H9 (cell line): ENCODE results near the gene SIGLEC9. TPM values are rescaled to one million over a fixed set of nuclear protein-coding genes. Genes with fewer than 3 reads are reported as not detected.

ENCODE experiments used
- DNase-seq: peaks from one replicate; pipeline ENCODE4 v3.0.0-alpha.2; 2017
- H2AFZ ChIP-seq: one replicate; pipeline ENCODE4 v1.6.1; 2013; ENCODE audit warnings: mild to moderate bottlenecking, low read length, control low read depth, moderate library complexity
- H2AK5ac ChIP-seq: 2 replicates; pipeline ENCODE4 v1.6.1; 2013; ENCODE audit warnings: low read length, control low read depth, mixed read lengths; ENCODE audit not compliant: insufficient read length
- H2BK120ac ChIP-seq: one replicate; pipeline ENCODE4 v1.6.1; 2013; ENCODE audit warnings: low read depth, mild to moderate bottlenecking, low read length, control low read depth, inconsistent platforms; ENCODE audit not compliant: poor library complexity, severe bottlenecking
- H2BK12ac ChIP-seq: 2 replicates; pipeline ENCODE4 v1.6.1; 2013; ENCODE audit warnings: low read length, control low read depth, mixed read lengths, low read depth; ENCODE audit not compliant: insufficient read length
- H2BK15ac ChIP-seq: 2 replicates; pipeline ENCODE4 v1.6.1; 2013; ENCODE audit warnings: low read depth, low read length, control low read depth
- H2BK20ac ChIP-seq: one replicate; pipeline ENCODE4 v1.6.1; 2013; ENCODE audit warnings: low read depth, mild to moderate bottlenecking, low read length, control low read depth, inconsistent platforms; ENCODE audit not compliant: poor library complexity, severe bottlenecking
- H2BK5ac ChIP-seq: 2 replicates; pipeline ENCODE4 v1.6.1; 2013; ENCODE audit warnings: low read length, control low read depth, mixed read lengths; ENCODE audit not compliant: insufficient read length
- H3K14ac ChIP-seq: 2 replicates; pipeline ENCODE4 v1.6.1; 2013; ENCODE audit warnings: low read length, control low read depth; ENCODE audit not compliant: insufficient read depth
- H3K18ac ChIP-seq: 2 replicates; pipeline ENCODE4 v1.6.1; 2013; ENCODE audit warnings: low read depth, mild to moderate bottlenecking, mixed read lengths, low read length, control low read depth; ENCODE audit not compliant: insufficient read length
- H3K23ac ChIP-seq: 2 replicates; pipeline ENCODE4 v1.6.1; 2013; ENCODE audit warnings: low read length, control low read depth, mixed read lengths, low read depth; ENCODE audit not compliant: insufficient read length
- H3K23me2 ChIP-seq: 2 replicates; pipeline ENCODE4 v1.6.1; 2013; ENCODE audit warnings: low read depth, mild to moderate bottlenecking, mixed read lengths, low read length, control low read depth; ENCODE audit not compliant: insufficient read length, poor library complexity, severe bottlenecking
- H3K27ac ChIP-seq: 2 replicates; pipeline ENCODE4 v1.5.1; 2013; ENCODE audit warnings: low read length, control low read depth, mixed read lengths, low read depth; ENCODE audit not compliant: insufficient read length
- H3K27me3 ChIP-seq: 2 replicates; pipeline ENCODE4 v1.6.1; 2013; ENCODE audit warnings: low read length, control low read depth, inconsistent platforms; ENCODE audit not compliant: insufficient read depth
- H3K4ac ChIP-seq: 2 replicates; pipeline ENCODE4 v1.6.1; 2013; ENCODE audit warnings: low read depth, mild to moderate bottlenecking, control low read depth, inconsistent platforms, low read length, moderate library complexity
- H3K4me1 ChIP-seq: 2 replicates; pipeline ENCODE4 v1.6.1; 2013; ENCODE audit warnings: low read length, control low read depth, inconsistent platforms; ENCODE audit not compliant: insufficient read depth
- H3K4me2 ChIP-seq: 2 replicates; pipeline ENCODE4 v1.6.1; 2013; ENCODE audit warnings: low read length, control low read depth, mixed read lengths; ENCODE audit not compliant: insufficient read length, insufficient read depth
- H3K56ac ChIP-seq: 2 replicates; pipeline ENCODE4 v1.6.1; 2013; ENCODE audit warnings: low read depth, mild to moderate bottlenecking, mixed read lengths, low read length, control low read depth; ENCODE audit not compliant: insufficient read length
- H3K79me1 ChIP-seq: 2 replicates; pipeline ENCODE4 v1.6.1; 2013; ENCODE audit warnings: low read depth, mild to moderate bottlenecking, moderate library complexity, low read length, control low read depth, inconsistent platforms; ENCODE audit not compliant: insufficient read depth, poor library complexity, severe bottlenecking
- H3K79me2 ChIP-seq: 2 replicates; pipeline ENCODE4 v1.6.1; 2013; ENCODE audit warnings: low read length, control low read depth, inconsistent platforms; ENCODE audit not compliant: insufficient read depth
- H3K9ac ChIP-seq: 2 replicates; pipeline ENCODE4 v1.6.1; 2013; ENCODE audit warnings: low read length, control low read depth, mixed read lengths; ENCODE audit not compliant: insufficient read length; ENCODE audit errors: extremely low read depth
- H3K9me3 ChIP-seq: one replicate; pipeline ENCODE4 v1.6.1; 2013; ENCODE audit warnings: low read depth, low read length, inconsistent platforms; ENCODE audit not compliant: control insufficient read depth
- H3T11ph ChIP-seq: one replicate; pipeline ENCODE4 v1.6.1; 2013; ENCODE audit warnings: mild to moderate bottlenecking, low read length, control low read depth, inconsistent platforms
- H4K20me1 ChIP-seq: one replicate; pipeline ENCODE4 v1.6.1; 2013; ENCODE audit not compliant: control insufficient read depth, insufficient read length, insufficient read depth
- H4K5ac ChIP-seq: 2 replicates; pipeline ENCODE4 v1.6.1; 2013; ENCODE audit warnings: low read depth, mild to moderate bottlenecking, mixed read lengths, low read length, control low read depth; ENCODE audit not compliant: insufficient read length
- H4K8ac ChIP-seq: replicated peaks from 2 replicates; pipeline ENCODE4 v1.6.1; 2013; ENCODE audit warnings: low read length, control low read depth, mixed read lengths, low read depth; ENCODE audit not compliant: insufficient read length
- H4K91ac ChIP-seq: 2 replicates; pipeline ENCODE4 v1.6.1; 2013; ENCODE audit warnings: low read depth, mild to moderate bottlenecking, moderate library complexity, mixed read lengths, low read length, control low read depth; ENCODE audit not compliant: insufficient read length
- H3K27ac Mint-ChIP-seq, 3 experiments: 2 replicates in 2 of 3; 3 replicates in 1 of 3; pipeline ENCODE4 v1.8.0; 2020 to 2021; ENCODE audit warnings: mixed read lengths in 3 of 3, mild to moderate bottlenecking in 1 of 3, moderate library complexity in 1 of 3
- H3K27me3 Mint-ChIP-seq: 2 replicates; pipeline ENCODE4 v1.8.0; 2021; ENCODE audit warnings: low read depth, mild to moderate bottlenecking, moderate library complexity, mixed read lengths
- H3K36me3 Mint-ChIP-seq, 3 experiments: 2 replicates in 2 of 3; 3 replicates in 1 of 3; pipeline ENCODE4 v1.8.0; 2020 to 2021; ENCODE audit warnings: low read depth in 3 of 3, mixed read lengths in 3 of 3; ENCODE audit not compliant: insufficient read depth in 1 of 3
- H3K4me1 Mint-ChIP-seq, 2 experiments: 2 replicates each; pipeline ENCODE4 v1.8.0; 2020; ENCODE audit warnings: mixed read lengths in 2 of 2
- H3K4me3 Mint-ChIP-seq, 2 experiments: 2 replicates in 1 of 2; 3 replicates in 1 of 2; pipeline ENCODE4 v1.8.0; 2020 to 2021; ENCODE audit warnings: mild to moderate bottlenecking in 2 of 2, mixed read lengths in 2 of 2, moderate library complexity in 1 of 2
- H3K9me3 Mint-ChIP-seq, 2 experiments: 2 replicates in 1 of 2; 3 replicates in 1 of 2; pipeline ENCODE4 v1.8.0; 2020; ENCODE audit warnings: mild to moderate bottlenecking in 2 of 2, mixed read lengths in 2 of 2, moderate library complexity in 1 of 2
- WGBS: extraction: QIAGEN DNeasy Blood & Tissue Kit; methylation state at CpG from one replicate; pipeline ENCODE4 v1.1.7; 2013; ENCODE audit warnings: missing lambda C conversion rate, low lambda C conversion rate, mixed read lengths; ENCODE audit not compliant: insufficient read length; ENCODE audit errors: extremely low coverage; 5-methylcytosine and 5-hydroxymethylcytosine counted together
- total RNA-seq: library from RNA; stranded (reverse); gene quantifications from 2 replicates; pipeline ENCODE4 v1.2.1, GENCODE V29; 2021
- TF ChIP-seq, protein P1 (sequence below): fragments of 200-600 bp; sonication (generic); conservative IDR thresholded peaks from 3 replicates; pipeline ENCODE4 v1.8.0; 2021; ENCODE audit warnings: antibody characterized with exemption, mild to moderate bottlenecking

SIGLEC9 gene
- total RNA-seq, 1 experiment from 2014 or later = not detected

DNA sequence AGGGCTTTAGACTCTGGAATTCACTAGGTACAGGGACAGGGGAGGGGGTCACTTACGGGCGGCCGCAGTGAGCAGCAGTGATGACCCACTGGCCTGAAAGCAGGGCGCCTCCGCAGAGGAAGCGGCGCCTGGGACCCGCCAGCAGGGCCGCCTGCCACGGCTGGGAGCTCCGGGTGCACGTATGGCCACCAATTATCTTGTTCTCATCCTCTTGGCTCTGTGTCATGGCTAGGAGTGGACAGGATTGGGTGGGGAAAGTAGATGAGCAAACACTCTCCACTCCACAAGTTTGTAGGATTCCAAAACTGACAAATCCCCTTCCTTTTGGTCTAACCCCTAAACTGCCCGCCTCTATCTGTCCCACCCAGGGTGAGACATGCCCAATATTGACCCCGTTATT is 43.2 kb upstream of the SIGLEC9 start:
- H3K23me2 ChIP-seq = no peaks in the 10 kb centered on the region
- WGBS = no CpG with 5 or more reads among the region's 14 CpGs
- H4K8ac ChIP-seq = no peak overlapping the region
- H3K9ac ChIP-seq = no peak overlapping the region
- no peak overlapping the region for H3T11ph ChIP-seq
- H3K79me1 ChIP-seq = no peaks in the 10 kb centered on the region
- H3K18ac ChIP-seq = no peak overlapping the region
- no peak overlapping the region for H2BK15ac ChIP-seq
- no peaks in the 10 kb centered on the region for H3K79me2 ChIP-seq
- no peak overlapping the region for H4K91ac ChIP-seq
- Mint-ChIP-seq H3K36me3 (no peaks in the 10 kb centered on the region), H3K27me3 (peaks cover 18% of the 10 kb centered on the region), H3K4me3 (no peak overlapping the region), H3K9me3 (no peaks in the 10 kb centered on the region), H3K27ac (no peak overlapping the region), H3K4me1 (peaks cover 26 to 32% of the 10 kb centered on the region in 2 experiments)
- H4K20me1 ChIP-seq = no peaks in the 10 kb centered on the region
- no peak overlapping the region for H4K5ac ChIP-seq
- H2BK20ac ChIP-seq = no peak overlapping the region
- H3K9me3 ChIP-seq = no peaks in the 10 kb centered on the region
- peaks cover 4% of the 10 kb centered on the region; the same call in 1 of the 2 replicates for H3K4me1 ChIP-seq
- H3K4ac ChIP-seq = no peak overlapping the region
- no peak overlapping the region for H2AK5ac ChIP-seq
- no peak overlapping the region for H3K4me2 ChIP-seq
- no peak overlapping the region for H2AFZ ChIP-seq
- TF ChIP-seq, protein P1, sequence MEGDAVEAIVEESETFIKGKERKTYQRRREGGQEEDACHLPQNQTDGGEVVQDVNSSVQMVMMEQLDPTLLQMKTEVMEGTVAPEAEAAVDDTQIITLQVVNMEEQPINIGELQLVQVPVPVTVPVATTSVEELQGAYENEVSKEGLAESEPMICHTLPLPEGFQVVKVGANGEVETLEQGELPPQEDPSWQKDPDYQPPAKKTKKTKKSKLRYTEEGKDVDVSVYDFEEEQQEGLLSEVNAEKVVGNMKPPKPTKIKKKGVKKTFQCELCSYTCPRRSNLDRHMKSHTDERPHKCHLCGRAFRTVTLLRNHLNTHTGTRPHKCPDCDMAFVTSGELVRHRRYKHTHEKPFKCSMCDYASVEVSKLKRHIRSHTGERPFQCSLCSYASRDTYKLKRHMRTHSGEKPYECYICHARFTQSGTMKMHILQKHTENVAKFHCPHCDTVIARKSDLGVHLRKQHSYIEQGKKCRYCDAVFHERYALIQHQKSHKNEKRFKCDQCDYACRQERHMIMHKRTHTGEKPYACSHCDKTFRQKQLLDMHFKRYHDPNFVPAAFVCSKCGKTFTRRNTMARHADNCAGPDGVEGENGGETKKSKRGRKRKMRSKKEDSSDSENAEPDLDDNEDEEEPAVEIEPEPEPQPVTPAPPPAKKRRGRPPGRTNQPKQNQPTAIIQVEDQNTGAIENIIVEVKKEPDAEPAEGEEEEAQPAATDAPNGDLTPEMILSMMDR = no peak
- DNase-seq = no peak
- no peak overlapping the region for H3K56ac ChIP-seq
- no peak overlapping the region for H2BK12ac ChIP-seq
- no peak overlapping the region for H3K23ac ChIP-seq
- no peak overlapping the region for H3K14ac ChIP-seq
- no peaks in the 10 kb centered on the region; the same call in 1 of the 2 replicates for H3K27me3 ChIP-seq
- no peak overlapping the region for H2BK5ac ChIP-seq
- no peak overlapping the region for H2BK120ac ChIP-seq
- H3K27ac ChIP-seq = no peak overlapping the region
